GDM1 (cell line): ENCODE data around the gene TBC1D9B.

Experiments used
- DNase-seq: peaks from one replicate; lab custom pipeline; 2025; lab: John Stamatoyannopoulos, UW

TBC1D9B gene

DNA sequence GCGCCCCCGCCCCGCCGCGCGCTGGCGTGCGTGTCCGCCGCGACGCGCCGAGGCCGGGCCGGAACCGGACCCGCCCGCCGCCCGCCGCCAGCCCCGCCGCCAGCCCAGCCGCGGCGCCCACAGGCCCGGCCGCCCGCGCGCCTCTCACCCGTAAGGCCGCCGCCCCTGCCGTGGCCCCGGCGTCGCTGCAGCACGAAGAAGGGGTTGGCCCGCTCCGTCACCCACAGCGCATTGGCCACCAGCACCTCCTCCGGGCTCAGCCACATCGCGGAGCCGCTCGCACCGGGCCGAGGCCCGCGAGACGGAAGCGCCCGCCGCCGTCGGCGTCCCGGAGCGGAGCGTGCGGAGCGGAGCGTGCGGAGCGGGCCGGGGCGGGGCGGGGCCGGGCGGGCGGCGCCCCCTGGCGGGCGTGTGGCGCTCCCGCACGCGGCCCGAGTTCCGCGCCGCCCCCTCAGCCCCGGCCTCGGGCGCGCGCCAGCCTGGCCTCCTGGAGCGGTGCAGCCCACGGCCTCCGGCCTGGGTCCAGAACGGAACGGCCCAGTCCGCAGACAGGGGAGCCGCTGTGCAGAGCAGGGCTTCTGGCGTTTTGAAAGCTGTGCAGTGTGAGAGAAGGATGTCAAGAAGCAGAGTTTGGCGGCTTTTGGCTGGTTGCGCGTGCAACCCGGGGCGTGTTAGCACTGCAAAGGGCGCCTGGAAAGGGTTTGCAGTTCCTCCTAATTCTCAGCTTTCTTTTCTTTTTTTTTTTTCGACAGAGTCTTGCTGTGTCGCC is at the start of gene TBC1D9B:
TBC1D9B (minus strand) TSS at position 342 of the 769 bp plus-strand sequence; CDS start at position 266, 76 bp downstream.
- peak; percentile 50 for DNase-seq

DNA sequence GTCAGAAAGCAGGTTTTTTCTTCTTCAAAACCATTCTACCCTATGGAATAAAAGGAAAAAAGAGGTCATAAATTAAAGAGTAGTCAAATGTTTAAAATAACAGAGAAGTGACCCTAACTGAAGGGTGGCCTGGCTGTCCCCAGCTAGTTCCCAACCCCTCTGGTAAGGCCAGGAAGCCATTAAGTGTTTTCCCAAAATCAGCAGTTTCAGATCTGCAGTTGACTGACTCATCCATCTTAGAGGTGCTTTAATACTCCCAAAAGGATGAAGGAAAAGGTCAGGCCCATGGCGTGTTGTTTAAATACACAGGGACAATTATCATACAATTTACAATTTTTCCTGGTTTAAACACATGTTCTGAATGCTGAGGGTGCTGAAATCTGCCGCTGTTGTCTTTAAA is 47.9 kb upstream of the TBC1D9B start:
- no peak for DNase-seq

DNA sequence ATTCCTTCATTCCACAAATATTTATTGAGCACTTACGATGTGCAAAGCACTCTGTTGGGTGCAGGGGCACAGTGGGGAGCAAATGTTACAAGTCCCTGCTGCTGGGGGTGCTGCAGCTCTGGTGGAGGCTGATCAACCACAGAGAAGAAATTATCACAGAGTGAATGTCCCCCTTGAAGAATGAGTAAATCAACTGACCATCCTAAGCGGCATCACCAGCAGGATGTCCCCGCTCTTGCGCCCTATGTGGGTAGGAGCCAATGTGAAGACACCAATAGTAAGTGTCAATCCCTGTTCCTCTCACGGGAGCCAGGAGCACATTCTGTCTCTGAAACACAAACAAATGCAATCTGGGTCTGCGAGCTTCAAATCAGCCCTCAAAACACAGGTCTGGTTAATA is 47.4 kb upstream of the TBC1D9B start:
- DNase-seq = no peak

DNA sequence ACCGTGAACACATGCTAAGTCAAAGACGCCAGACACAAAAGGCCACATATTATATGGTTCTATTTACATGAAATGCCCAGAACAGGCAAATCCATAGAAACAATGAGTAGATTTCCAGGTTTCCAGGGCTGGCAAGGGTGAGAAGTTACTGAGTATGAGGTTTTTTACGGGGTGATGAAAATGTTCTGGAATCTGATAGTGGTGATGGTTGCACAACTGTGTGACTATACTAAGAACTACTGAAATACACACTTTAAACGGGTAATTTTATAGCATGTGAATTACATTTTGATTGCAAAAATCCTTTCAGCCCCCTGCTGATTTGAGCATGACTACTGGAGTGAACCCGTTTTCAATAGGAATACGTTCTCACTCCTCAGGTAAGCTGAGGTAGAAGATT is 46.7 kb upstream of the TBC1D9B start:
- no peak for DNase-seq

DNA sequence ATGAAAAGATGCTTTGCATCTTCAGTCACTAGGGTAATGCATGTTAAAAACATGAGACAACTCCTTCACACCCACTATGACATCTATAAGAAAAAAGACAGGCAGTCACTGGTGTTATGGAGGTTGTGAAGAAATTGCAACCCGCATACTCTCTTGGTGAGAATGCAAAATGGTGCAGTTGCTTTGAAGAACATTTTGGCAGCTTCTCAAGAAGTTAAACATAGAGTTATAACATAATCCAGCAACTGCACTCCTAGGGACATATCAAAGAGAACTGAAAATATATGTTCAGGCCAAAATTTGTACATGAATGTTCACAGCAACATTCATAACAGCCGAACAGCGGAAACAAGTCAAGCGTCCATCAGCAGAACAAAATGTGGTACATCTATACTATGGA is 46.3 kb upstream of the TBC1D9B start:
- DNase-seq = no peak

DNA sequence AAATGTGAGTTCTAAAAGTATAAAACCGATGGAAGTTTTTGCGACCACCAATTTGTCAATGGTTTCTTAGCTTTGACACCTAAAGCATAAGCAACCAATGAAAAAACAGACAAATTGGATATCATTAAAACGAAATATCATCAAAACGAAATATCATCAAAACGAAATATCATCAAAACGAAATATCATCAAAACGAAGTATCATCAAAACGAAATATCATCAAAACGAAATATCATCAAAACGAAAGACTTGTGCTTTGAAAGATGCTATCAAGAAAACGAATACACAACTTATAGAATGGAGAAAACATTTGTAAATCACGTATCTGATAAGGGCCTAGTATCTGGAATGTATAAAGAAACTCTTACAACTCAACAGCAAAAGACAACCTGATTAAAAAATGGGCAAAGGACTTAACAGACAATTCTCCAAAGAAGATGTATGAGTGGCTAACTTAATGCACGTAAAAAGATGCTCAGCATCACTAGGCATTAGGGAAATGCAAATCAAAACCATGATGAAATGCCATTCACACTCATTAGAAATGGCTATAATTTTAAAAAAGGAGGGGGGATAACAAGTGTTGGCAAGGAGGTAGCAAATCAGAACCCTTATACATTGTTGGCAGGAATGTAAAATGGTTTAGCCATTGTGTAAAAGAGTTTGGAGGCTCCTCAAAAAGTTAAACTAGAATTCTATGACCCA is 29.4 kb upstream of the TBC1D9B start:
- DNase-seq = no peak

DNA sequence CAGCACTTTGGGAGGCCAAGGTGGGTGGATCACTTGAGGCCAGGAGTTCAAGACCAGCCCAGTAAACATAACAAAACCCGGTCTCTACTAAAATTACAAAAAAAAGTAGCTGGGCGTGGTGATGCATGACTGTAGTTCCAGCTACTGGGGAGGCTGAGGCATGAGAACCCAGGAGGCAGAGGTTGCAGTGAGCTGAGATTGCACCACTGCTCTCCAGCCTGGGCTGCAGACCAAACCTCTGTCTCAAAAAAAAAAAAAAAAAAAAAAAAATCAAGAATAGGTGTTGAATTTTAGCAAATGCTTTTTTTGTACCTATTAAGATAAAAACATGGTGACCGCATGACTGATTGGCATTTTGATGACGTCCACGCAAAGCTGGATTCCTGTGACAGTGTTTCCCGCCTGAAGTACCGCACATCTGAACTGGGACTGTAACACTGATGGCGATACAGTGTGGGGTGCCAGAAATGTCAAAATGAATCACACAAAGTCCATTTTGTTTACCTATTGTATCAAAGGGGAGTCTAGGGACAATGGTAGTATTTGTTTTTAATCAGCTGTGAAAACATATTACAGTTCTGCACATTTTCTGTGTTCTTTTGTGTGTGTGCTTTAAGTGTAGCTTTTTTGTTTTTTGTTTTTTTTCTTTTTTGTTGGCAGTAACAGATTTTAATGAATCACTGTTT is 23.2 kb upstream of the TBC1D9B start:
- no peak for DNase-seq

DNA sequence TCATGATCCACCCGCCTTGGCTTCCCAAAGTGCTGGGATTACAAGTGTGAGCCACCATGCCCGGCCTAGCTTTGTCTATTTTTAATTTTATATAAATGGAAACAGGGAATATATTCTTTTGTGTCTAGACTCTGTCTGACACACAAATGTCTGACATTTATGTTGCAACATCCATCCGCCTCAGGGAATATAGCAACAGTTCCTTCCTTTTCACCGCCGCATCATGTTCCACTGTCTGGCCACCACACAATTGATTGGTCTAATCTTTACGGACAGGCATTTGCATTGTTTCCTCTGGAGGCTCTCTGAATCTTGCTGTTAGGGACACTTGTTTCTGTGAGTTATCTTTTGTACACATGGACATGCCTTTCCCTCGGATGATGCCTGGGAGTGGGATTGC is 20.1 kb upstream of the TBC1D9B start:
- no peak for DNase-seq

DNA sequence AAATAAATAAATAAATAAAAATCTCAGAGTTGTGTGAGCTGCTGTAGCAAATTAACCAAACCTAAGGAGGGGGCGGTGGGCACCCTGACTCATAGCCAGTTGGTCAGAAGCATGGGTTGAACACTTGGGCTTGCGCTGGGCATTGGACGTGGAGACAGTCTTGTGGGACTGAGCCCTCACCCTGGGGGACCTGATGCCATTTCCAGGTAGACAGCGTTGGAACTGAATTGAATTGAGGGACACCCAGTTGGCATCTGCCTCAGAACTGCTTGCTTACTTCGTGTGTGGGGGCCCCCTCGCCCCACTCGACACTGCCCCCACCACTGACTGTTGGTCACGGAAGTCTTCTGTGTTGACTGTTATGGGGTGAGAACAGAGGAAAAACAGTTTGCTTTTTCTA is 19.0 kb upstream of the TBC1D9B start:
- no peak for DNase-seq

DNA sequence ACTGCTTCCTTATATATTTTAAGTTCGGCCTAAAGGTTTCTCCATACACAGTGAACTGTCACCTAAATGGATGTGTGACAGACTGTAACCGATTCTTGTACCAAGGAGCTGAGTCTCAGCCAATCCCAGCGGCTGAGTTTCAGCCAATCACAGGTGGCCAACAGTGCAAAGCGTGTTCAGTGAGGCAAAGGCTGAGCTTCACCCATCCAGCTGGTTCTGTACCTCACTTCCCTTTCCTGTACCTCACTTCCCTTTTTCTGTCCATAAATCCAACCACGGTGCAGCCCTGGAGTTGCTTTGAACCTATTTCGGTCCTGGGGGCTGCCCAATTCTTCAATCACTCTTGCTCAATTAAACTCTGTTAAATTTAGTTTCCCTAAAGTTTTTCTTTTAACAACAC is 15.7 kb upstream of the TBC1D9B start:
- peak; percentile 51 for DNase-seq

DNA sequence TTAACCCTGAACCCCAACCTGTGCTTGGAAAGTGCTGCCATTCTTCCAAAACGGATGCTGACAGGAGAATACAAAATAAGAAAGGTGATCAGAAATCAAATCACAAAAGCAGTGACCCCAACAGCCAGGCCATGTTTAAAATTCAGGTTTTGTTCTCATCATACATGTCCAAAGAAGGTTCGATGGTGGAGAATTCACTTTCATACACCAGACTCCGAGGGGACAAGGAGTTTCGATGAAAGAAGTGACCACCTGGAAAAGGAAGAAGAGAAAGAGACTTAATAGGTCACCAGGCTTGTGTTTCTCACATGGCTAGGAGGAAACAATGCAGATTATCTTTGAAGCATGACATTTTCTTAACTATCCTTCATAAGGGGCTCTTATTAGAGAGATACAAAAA is 12.5 kb upstream of the TBC1D9B start:
- no peak for DNase-seq

DNA sequence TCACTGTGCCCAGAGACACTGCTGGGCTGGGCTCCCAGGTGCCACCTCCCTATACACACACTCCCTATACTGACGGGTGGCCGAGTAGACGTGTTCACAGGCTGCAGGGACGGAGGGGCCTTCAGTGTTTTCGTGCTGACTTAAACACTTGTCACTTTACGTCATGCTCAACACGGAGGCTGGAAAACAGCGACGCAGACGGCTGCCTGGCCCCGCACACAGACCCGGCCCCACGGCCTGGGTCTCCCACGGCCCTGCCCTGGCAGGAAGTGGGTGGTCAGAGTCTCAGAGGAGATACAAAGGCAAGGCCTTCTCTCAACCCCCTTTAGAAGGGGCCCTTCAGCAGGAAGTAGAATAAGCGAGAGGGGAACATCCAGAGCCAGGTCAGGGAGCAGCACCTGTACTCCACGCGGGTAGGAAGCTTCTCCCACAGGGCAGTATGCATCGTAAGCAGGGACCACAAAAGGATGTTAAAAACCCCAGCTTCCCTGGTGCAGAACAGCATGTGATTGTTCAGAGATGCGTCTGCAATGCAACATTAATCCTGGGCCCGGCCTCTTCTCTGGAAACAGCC is 11.9 kb upstream of the TBC1D9B start:
- no peak for DNase-seq

DNA sequence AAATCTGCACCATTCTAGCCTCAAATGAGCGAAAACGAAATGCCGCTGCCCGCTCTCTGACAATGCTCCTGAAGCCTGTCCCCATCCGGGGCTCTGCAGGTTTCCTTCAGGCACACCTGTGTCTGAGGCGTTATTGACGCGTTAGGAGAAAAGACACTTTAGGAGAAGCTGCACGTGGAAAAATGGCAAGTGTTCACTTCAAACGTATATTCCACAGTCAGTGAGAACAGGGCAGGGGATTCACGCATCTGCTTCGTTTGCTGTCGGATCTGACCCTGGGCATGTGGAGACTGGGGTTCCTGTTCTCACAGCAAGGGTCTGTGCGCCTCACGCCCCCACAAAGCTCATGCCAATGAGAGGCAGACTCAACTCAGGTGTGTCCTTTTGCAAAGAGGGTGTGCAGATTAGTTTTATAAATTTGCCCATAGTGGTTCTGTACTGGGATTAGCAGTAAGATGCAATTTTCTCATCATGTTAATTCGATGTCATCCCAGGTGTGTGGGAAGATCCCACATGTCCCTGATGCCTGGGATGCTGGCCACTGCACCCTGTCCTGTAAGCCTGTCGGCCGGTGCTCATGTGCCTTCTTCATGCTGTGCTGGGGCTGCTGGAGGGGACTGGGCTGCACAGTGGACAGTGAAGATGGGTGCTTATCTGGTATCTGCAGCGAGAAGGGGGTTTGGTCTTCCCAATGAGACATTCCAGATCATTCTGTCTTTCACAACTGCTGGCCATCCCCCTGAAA is 11.2 kb upstream of the TBC1D9B start:
- DNase-seq = no peak

DNA sequence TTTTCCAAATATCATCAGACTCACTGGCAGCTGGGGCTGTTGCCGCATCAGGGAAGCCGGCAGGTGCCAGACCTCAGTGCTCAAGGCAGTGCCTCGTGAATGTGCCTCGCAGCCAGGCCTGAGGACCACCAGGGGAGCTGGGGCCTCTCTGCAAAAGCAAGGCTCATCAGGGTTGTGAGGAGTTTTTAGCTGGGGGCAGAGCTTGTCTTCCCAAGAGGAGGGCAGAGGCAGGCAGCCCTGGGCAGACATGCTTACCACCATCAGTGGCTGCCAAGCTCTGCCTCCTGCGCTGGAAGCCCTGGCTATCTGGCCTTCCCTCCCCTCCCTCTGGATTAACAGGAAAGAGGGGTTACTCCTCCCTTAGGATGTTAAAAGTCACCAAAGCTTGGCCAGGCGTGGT is 8.8 kb upstream of the TBC1D9B start:
- DNase-seq = no peak

DNA sequence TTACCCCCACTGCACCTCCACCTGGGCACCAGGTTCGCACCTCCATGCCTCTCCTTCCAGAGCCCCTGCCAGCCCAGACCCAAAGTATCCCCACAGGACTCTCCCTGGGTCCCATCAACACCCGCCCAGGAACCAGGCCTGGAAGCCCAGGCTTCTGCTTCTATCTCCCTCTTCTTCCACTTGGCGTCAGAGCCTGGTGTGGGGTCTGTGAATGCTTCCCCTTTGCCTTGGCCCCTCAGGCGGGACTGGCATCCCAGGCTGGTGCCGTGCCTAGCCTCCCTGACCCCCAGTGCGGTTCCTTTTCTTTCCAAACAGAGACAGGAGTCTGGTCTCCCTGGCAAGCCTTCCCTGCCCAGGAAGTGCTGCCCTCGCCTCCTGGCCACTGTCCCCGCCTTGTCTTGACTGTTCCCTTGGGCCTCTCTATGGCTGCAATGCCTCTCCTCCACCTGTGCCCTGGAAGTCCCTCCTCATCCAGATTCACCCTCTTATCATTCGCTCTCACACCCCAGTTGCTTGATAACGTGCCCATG is 7.8 kb upstream of the TBC1D9B start:
- no peak for DNase-seq

DNA sequence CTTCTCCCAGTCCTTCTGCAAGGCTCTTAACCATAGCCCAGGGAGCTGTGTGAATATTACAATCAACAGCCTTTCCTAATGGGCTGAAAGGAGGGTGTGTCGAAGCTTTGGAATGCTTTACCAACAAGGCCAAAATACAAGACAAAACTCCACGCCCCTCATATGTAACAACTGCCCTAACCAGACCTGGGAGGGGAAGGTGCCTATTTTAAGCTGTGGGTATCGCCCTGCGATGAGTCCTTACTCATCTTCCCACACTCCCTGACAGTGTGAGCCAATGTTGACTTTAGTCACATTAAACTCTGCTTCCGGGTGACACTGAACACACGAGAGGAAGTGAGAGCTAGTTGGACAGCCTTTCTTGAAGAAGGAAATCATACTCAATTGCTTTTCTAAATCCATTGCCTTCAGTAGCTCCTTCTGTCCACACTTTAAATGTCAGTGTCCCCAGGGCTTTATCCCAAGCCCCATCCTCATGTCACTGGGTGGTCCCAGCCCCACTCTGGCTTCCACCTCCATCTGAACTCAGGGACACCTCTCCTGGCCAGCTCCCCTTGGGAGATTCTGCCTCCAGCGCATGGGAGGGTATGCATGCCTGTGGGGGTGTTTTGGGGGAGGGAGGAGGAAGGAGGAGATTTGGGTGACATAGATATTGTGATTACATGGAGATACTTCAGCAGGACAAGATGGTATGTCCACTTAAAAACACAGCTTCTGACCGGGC is 6.5 kb upstream of the TBC1D9B start:
- DNase-seq = no peak

DNA sequence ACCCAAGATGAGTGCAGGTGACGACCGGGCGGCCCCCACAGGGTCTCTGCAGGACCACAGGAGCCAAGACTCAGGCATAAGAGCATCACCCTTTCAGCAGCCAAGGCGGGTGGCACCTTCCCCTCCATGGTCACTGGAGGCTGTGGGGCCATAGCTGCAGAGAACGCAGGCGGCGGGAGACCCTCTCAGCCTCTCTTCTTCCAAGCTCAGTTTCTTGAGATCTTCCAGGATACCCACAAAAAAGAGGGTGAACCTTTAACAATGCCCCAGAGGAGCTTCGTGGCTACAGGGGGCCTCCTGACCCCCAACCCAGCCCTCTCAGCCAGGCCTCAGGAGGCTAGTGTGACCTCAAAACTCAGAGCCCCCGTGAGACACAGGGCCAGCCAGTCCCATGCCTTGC is 5.8 kb upstream of the TBC1D9B start:
- no peak for DNase-seq

DNA sequence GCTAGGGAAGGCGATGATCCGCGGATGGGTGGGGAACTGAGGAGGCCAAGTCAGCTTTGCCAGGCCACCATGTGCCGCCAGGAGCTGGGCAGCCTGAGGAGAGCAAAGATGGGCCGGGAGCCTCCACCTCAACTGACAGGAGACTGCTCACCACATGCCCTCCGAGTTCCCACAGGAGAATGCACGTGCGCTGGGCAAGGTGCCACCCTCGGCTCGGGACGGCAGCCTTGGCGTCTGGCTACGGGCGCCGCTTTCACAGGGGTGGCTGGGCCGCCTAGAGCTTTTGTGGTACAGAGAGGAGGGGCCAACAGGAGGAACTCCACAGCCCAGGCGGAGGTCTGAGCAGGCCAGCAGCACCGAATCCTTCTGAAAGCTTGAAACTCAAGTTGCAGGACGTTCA is 5.3 kb upstream of the TBC1D9B start:
- no peak for DNase-seq

DNA sequence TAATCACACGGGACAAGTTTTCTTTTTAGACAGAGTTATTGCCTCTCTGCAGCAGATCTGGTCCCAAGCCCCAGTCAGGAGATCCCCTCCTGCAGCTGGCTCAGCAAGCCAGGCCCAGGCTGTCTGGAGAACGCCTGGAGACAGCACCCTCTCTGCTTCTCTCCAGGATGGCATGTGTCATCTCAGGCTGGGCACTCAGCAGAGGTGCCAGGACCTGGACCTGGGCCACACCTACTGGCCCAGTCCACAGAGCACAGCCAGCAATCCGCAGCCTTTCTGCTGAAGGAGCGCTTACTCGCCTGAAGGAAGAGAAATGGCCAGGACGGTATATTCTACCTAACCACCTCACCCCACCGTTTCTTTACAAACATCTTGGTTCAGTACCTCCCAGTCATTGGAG is 4.7 kb upstream of the TBC1D9B start:
- no peak for DNase-seq

DNA sequence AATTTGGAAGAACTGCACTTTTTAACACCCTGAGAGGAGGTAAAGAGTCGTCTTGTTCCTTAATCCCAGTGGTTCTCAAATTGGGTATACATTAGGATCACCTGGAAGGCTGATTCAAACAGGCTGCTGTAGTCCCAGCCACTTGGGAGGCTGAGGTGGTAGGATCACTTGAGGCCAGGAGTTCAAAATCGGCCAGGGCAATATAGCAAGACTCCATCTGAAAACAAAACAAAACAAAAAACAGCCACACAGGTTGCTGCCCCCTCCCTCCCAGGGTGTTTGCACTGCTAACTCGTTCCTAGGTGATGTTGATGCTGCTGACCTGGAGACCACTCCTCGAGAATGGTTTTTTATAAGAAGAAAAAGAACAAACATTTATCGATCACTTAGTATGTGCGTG is 1.5 kb upstream of the TBC1D9B start:
- DNase-seq = no peak

DNA sequence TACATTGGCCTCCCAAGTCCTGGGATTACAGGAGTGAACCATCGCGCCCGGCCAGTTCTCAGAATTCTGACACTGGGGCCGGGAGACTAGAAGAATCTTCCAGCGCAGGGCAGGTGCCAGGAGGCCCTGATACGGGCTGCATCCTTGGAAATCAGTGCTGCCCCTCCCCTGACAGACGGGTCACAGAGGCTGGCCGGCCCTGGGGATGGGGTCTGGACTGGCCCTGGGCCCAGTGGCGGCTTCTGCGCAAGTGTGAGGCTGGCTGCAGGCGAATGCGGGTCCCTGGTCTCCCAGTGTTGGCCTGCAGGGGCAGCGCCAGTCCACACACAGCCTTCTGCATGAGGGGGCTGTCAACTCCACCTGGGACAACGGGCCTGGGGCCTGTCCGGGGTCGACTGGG is 831 bp upstream of the TBC1D9B start:
- no peak for DNase-seq
